Measurements from ENCODE around the gene CASR. TPM values are rescaled to one million over a fixed set of nuclear protein-coding genes. Genes with fewer than 3 reads are reported as not detected.

The CASR gene
- total and polyA plus RNA-seq, 5 donors from 2014 or later: 0.16 to 0.45 TPM; not detected in 3

DNA sequence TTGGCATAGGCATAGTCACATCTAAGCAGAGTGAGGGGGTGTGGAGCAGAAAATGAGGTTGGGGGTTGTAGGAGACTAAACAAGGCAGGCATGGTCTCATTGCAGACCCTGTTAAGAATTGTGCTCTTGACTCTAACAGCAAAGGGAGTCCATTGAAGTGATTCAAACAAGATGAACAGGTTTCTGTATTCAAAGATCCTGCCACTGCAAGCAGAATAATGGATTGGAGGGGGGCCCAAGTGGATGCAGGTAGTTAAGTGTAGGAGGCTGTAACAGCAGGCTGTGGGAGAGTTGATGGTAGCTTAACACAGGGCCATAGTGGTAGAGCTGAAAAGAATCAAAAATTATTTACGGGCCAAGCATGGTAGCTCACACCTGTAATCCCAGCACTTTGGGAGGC is 34.4 kb downstream of the CASR start:
- Mint-ChIP-seq H3K4me1 (no peaks in the 10 kb centered on the region), H3K4me3 (no peak overlapping the region), H3K9me3 (peaks cover 0 to 10% (median 0%) of the 10 kb centered on the region in 7 donors), H3K27me3 (peaks cover 36% of the 10 kb centered on the region), H3K36me3 (no peaks in the 10 kb centered on the region), H3K27ac (no peak overlapping the region)
- ATAC-seq (ENCODE audit: low read depth in 2 of 2): no peak
- H3K27me3 ChIP-seq (ENCODE audit: control insufficient read depth, insufficient read depth, low read length): peaks cover 9% of the 10 kb centered on the region
- no peaks in the 10 kb centered on the region for H3K36me3 ChIP-seq (ENCODE audit: control insufficient read depth, insufficient read depth, low read length)
- no peak overlapping the region for H3K4me3 ChIP-seq (ENCODE audit: low read depth, low read length)
- no peaks in the 10 kb centered on the region for H3K9me3 ChIP-seq (ENCODE audit: control insufficient read depth in 2 of 2, low read length in 2 of 2)
- DNase-seq: no peak
- no peaks in the 10 kb centered on the region for H3K4me1 ChIP-seq (ENCODE audit: control insufficient read depth, insufficient read depth, low read length, poor library complexity, severe bottlenecking)
- no peak overlapping the region for H3K27ac ChIP-seq (ENCODE audit: insufficient read depth, low read length, poor library complexity, severe bottlenecking)

DNA sequence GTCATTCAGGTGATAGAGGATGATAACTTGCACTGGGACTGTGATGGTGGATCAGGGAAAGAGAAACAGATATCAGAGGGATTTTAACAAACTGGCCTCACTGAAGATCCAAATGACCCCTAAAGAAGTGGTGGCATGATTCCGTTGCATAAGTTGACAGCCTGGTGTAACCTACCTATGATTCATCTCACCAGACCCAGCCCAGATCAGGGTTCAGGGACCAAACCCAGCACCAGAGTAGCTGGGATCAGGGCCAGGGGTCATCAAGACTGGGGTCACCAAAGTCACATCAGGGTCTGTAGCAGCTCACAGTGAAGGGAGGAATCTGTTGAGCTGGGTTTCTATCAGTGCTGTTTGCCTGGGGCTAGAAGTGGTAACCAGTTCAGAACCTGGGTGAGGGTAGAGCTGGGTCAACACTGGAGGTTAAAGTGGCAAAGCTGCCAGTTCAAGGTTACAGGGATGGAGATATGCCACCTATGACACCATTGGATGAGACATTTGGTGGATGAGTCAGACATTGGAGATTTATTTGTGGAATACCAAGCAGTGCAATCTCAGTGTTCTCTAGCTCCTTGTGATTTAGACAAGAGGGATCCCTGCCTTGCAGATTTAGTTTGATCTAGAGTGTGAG is 35.9 kb downstream of the CASR start:
- no peak overlapping the region for H3K4me3 Mint-ChIP-seq
- DNase-seq: no peak
- Histone ChIP-seq H3K27me3 (ENCODE audit: control insufficient read depth, insufficient read depth, low read length) (peaks cover 9% of the 10 kb centered on the region), H3K27ac (ENCODE audit: insufficient read depth, low read length, poor library complexity, severe bottlenecking) (no peak overlapping the region), H3K9me3 (ENCODE audit: control insufficient read depth in 2 of 2, low read length in 2 of 2) (no peaks in the 10 kb centered on the region), H3K4me1 (ENCODE audit: control insufficient read depth, insufficient read depth, low read length, poor library complexity, severe bottlenecking) (no peaks in the 10 kb centered on the region), H3K36me3 (ENCODE audit: control insufficient read depth, insufficient read depth, low read length) (no peaks in the 10 kb centered on the region), H3K4me3 (ENCODE audit: low read depth, low read length) (no peak overlapping the region)
- H3K36me3 Mint-ChIP-seq: no peaks in the 10 kb centered on the region
- ATAC-seq (ENCODE audit: low read depth in 2 of 2): no peak
- H3K9me3 Mint-ChIP-seq: peaks cover 0 to 11% (median 0%) of the 10 kb centered on the region in 7 donors
- no peak overlapping the region for H3K27ac Mint-ChIP-seq
- no peaks in the 10 kb centered on the region for H3K4me1 Mint-ChIP-seq
- peaks cover 38% of the 10 kb centered on the region for H3K27me3 Mint-ChIP-seq

DNA sequence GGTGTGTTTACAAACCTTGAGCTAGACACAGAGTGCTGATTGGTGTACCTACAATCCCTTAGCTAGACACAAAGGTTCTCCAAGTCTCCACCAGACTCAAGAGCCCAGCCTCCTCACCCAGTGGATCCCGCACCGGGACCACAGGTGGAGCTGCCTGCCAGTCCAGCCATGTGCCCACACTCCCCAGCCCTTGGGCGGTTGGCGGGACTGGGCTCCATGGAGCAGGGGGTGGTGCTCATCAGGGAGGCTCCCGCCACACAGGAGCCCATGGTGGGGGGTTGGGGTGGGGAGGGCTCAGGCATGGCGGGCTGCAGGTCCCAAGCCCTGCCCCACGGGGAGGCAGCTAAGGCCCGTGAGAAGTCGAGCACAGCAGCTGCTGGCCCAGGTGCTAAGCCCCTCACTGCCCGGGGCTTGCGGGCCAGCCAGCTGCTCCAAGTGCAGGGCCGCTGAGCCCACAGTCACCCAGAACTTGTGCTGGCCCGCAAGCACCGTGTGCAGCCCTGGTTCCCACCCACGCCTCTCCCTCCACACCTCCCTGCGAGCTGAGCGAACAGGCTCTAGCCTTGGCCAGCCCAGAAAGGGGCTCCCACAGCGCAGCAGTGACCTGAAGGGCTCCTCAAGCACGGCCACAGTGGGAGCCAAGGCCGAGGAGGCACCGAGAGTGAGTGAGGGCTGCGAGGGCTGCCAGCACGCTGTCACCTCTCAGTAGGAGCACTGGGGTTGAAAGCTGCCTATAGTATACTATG is 43.7 kb downstream of the CASR start:
- peaks cover 0 to 3% (median 0%) of the 10 kb centered on the region in 4 donors for H3K4me1 Mint-ChIP-seq
- H3K4me3 Mint-ChIP-seq: no peak overlapping the region
- no peaks in the 10 kb centered on the region for H3K36me3 Mint-ChIP-seq
- Histone ChIP-seq H3K4me1 (ENCODE audit: control insufficient read depth, insufficient read depth, low read length, poor library complexity, severe bottlenecking) (no peaks in the 10 kb centered on the region), H3K27ac (ENCODE audit: insufficient read depth, low read length, poor library complexity, severe bottlenecking) (no peak overlapping the region), H3K9me3 (ENCODE audit: control insufficient read depth in 2 of 2, low read length in 2 of 2) (no peaks in the 10 kb centered on the region), H3K27me3 (ENCODE audit: control insufficient read depth, insufficient read depth, low read length) (no peaks in the 10 kb centered on the region), H3K4me3 (ENCODE audit: low read depth, low read length) (no peak overlapping the region), H3K36me3 (ENCODE audit: control insufficient read depth, insufficient read depth, low read length) (no peaks in the 10 kb centered on the region)
- H3K9me3 Mint-ChIP-seq: peaks cover 0 to 8% (median 2%) of the 10 kb centered on the region in 7 donors
- no peak for DNase-seq
- H3K27me3 Mint-ChIP-seq: peaks cover 15% of the 10 kb centered on the region
- H3K27ac Mint-ChIP-seq: no peak overlapping the region
- no peak for ATAC-seq (ENCODE audit: low read depth in 2 of 2)

DNA sequence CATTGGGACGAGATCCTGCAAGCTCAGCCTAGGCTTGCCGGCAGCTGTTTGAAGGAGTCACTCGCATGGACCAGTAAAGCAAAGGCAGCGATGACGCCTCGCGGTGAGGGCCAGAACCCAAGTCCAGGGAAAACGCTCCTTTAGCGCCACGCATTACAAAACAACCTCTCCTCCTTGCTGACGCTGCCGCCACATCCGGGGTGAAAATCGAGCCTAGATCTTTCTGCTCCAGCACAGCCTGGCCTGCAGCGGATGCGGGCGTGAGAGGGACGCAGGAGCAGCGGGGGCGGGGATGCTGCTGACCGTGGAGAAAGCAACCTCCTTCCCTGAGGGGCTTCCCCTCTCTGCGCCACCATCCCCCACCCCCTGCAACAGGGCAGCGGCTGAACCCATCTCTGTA is 46.7 kb downstream of the CASR start:
- Mint-ChIP-seq H3K4me1 (peaks cover 0 to 7% (median 5%) of the 10 kb centered on the region in 4 donors), H3K27ac (peak overlapping the region in 1 of 3 donors; percentile 11), H3K4me3 (no peak overlapping the region), H3K9me3 (peaks cover 0 to 6% (median 0%) of the 10 kb centered on the region in 7 donors), H3K27me3 (peaks cover 14% of the 10 kb centered on the region), H3K36me3 (no peaks in the 10 kb centered on the region)
- ATAC-seq (ENCODE audit: low read depth in 2 of 2): no peak
- H3K36me3 ChIP-seq (ENCODE audit: control insufficient read depth, insufficient read depth, low read length): no peaks in the 10 kb centered on the region
- H3K4me1 ChIP-seq (ENCODE audit: control insufficient read depth, insufficient read depth, low read length, poor library complexity, severe bottlenecking): no peaks in the 10 kb centered on the region
- no peak for DNase-seq
- H3K27ac ChIP-seq (ENCODE audit: insufficient read depth, low read length, poor library complexity, severe bottlenecking): no peak overlapping the region
- peaks cover 1% of the 10 kb centered on the region for H3K27me3 ChIP-seq (ENCODE audit: control insufficient read depth, insufficient read depth, low read length)
- H3K9me3 ChIP-seq (ENCODE audit: control insufficient read depth in 2 of 2, low read length in 2 of 2): no peaks in the 10 kb centered on the region
- no peak overlapping the region for H3K4me3 ChIP-seq (ENCODE audit: low read depth, low read length)

DNA sequence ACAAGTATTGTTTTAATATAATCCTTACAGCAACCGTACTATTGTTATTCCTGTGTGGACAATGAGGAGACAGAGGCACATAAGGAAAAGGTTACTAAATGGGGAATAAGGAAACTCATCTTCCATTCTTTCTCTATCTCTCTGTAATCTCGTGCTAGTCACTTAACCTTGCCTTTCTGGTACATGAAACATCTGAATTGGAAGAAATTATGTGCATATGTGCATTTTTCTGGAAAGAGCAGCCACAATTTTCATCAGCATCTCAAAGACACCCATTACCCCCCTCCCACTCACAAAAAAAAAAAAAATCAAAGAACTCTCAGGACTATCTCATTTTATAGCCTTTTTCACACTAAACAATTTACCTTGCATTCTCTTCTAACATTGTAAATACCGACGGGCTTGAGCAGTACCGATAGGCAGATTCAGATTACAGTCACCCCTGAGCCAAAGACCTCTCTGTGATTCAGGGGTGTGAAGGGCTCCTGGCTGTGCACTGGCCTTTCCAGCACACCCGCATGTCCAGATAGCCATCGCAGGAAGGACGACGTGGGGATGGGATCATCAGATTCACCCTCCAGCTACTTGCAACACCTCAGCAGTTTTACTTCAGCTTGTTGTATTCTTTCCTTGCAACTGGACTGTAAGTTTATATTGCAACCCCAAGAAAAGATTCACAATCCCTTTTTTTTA is 48.1 kb downstream of the CASR start:
- Histone ChIP-seq H3K4me1 (ENCODE audit: control insufficient read depth, insufficient read depth, low read length, poor library complexity, severe bottlenecking) (no peaks in the 10 kb centered on the region), H3K27me3 (ENCODE audit: control insufficient read depth, insufficient read depth, low read length) (peaks cover 1% of the 10 kb centered on the region), H3K9me3 (ENCODE audit: control insufficient read depth in 2 of 2, low read length in 2 of 2) (no peaks in the 10 kb centered on the region), H3K4me3 (ENCODE audit: low read depth, low read length) (no peak overlapping the region), H3K36me3 (ENCODE audit: control insufficient read depth, insufficient read depth, low read length) (no peaks in the 10 kb centered on the region), H3K27ac (ENCODE audit: insufficient read depth, low read length, poor library complexity, severe bottlenecking) (no peak overlapping the region)
- H3K36me3 Mint-ChIP-seq: no peaks in the 10 kb centered on the region
- no peak overlapping the region for H3K27ac Mint-ChIP-seq
- ATAC-seq (ENCODE audit: low read depth in 2 of 2): no peak
- H3K4me3 Mint-ChIP-seq: no peak overlapping the region
- DNase-seq: no peak
- peaks cover 20% of the 10 kb centered on the region for H3K27me3 Mint-ChIP-seq
- peaks cover 0 to 7% (median 5%) of the 10 kb centered on the region in 4 donors for H3K4me1 Mint-ChIP-seq
- peaks cover 0 to 3% (median 0%) of the 10 kb centered on the region in 7 donors for H3K9me3 Mint-ChIP-seq

DNA sequence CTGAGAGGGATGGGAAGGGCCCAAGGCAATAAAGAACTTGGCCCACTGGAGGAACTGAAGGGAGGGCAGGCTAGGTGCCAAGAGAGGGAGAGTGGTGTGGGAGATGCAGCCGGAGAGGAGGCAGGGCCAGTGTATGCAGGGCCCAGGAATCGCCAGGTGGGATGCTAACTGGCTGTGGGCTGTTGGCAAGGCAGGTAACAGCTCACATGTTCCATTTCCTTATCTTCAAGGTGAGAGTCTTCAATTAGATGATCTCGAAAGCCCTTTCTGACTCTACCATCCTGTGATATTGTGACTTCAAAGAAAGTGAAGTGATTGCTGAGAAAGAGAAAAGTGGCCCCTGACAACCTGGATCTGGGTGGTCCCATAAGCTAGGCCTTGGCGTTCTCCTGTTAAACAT is 49.0 kb downstream of the CASR start:
- no peaks in the 10 kb centered on the region for H3K36me3 ChIP-seq (ENCODE audit: control insufficient read depth, insufficient read depth, low read length)
- peaks cover 1% of the 10 kb centered on the region for H3K27me3 ChIP-seq (ENCODE audit: control insufficient read depth, insufficient read depth, low read length)
- no peak overlapping the region for H3K4me3 ChIP-seq (ENCODE audit: low read depth, low read length)
- peaks cover 22% of the 10 kb centered on the region for H3K27me3 Mint-ChIP-seq
- no peak overlapping the region for H3K27ac Mint-ChIP-seq
- H3K36me3 Mint-ChIP-seq: no peaks in the 10 kb centered on the region
- H3K9me3 Mint-ChIP-seq: peaks cover 0 to 3% (median 0%) of the 10 kb centered on the region in 7 donors
- H3K4me1 Mint-ChIP-seq: peaks cover 0 to 7% (median 5%) of the 10 kb centered on the region in 4 donors
- H3K4me1 ChIP-seq (ENCODE audit: control insufficient read depth, insufficient read depth, low read length, poor library complexity, severe bottlenecking): no peaks in the 10 kb centered on the region
- H3K4me3 Mint-ChIP-seq: no peak overlapping the region
- DNase-seq (no peak), ATAC-seq (ENCODE audit: low read depth in 2 of 2) (no peak)
- H3K9me3 ChIP-seq (ENCODE audit: control insufficient read depth in 2 of 2, low read length in 2 of 2): no peaks in the 10 kb centered on the region
- no peak overlapping the region for H3K27ac ChIP-seq (ENCODE audit: insufficient read depth, low read length, poor library complexity, severe bottlenecking)

DNA sequence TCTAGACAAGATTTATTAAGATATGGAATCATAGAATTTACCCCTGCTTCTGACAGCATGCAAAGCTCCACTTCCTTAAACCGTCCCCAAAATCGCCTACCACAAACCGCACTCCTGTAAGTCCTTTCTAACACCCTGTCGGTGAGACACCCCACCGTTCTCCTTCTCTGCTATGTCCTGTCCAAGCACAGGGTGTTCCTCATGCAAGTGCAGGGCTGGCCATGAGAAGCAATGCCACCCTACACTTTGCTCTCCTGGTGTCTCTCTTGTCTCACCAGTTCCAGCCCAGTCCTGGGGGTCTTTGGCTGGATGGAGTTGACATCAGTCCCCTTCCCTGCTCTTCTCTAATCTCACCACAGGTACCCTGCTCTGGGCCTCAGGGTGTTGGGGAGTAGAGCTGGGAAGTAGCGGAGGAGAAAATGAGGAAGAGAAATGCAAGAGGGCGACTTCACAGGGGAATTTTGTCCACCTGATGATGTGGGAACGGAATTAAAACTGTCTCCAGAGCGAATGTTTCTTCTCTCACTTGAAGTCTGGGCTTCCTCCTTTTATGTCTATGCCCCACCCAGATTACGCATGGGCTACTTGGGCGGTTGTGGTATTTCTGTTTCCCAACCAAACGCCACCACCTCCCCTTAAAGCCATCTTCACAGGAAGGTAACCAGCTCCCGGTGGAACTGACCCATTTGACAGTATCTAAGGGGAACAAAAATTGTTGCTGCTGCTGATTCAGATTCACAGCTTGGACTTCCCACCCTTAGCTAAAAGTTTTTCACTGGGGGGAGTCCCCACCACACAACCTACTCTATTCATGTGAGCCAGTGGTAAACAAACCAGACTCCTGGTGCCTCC is 49.9 kb downstream of the CASR start:
- H3K4me1 Mint-ChIP-seq: peaks cover 0 to 7% (median 5%) of the 10 kb centered on the region in 4 donors
- H3K36me3 Mint-ChIP-seq: no peaks in the 10 kb centered on the region
- Histone ChIP-seq H3K4me3 (ENCODE audit: low read depth, low read length) (no peak overlapping the region), H3K36me3 (ENCODE audit: control insufficient read depth, insufficient read depth, low read length) (no peaks in the 10 kb centered on the region), H3K4me1 (ENCODE audit: control insufficient read depth, insufficient read depth, low read length, poor library complexity, severe bottlenecking) (no peaks in the 10 kb centered on the region), H3K9me3 (ENCODE audit: control insufficient read depth in 2 of 2, low read length in 2 of 2) (no peaks in the 10 kb centered on the region), H3K27me3 (ENCODE audit: control insufficient read depth, insufficient read depth, low read length) (peaks cover 1% of the 10 kb centered on the region), H3K27ac (ENCODE audit: insufficient read depth, low read length, poor library complexity, severe bottlenecking) (no peak overlapping the region)
- H3K9me3 Mint-ChIP-seq: peaks cover 0 to 4% (median 0%) of the 10 kb centered on the region in 7 donors
- H3K27ac Mint-ChIP-seq: no peak overlapping the region
- peak in 1 of 3 donors; percentile 32 for DNase-seq
- ATAC-seq (ENCODE audit: low read depth in 2 of 2): peak; percentile 19 to 27
- no peak overlapping the region for H3K4me3 Mint-ChIP-seq
- peaks cover 30% of the 10 kb centered on the region for H3K27me3 Mint-ChIP-seq

All from CD4-positive, CD25-positive, alpha-beta regulatory T cell (primary cell).